Gastroesophageal sphincter (tissue), 3 donors: ENCODE measurements around the gene HS1BP3.

Experiments used
- EP300 ChIP-seq: sonication (generic); formaldehyde crosslinking; IDR thresholded peaks from one replicate; pipeline ENCODE4 v1.6.1; 2017; ENCODE audit warnings: antibody characterized with exemption, mild to moderate bottlenecking
- POLR2A ChIP-seq, 2 donors: fragments of 450-650 bp; IDR thresholded peaks; one replicate each; pipeline ENCODE4 v1.6.1; 2017; ENCODE audit warnings: antibody characterized with exemption in 2 of 2, mild to moderate bottlenecking in 2 of 2, moderate library complexity in 1 of 2
- TF ChIP-seq, protein P1 (sequence below), 4 experiments: fragments of 200-600 bp in 2 of 4; fragments of 450-650 bp in 2 of 4; sonication (generic) in 1 of 4; IDR thresholded peaks; one replicate each; pipeline ENCODE4 v1.5.1; 2017 to 2019; ENCODE audit warnings: antibody characterized with exemption in 4 of 4, mild to moderate bottlenecking in 2 of 4, moderate library complexity in 2 of 4

DNA sequence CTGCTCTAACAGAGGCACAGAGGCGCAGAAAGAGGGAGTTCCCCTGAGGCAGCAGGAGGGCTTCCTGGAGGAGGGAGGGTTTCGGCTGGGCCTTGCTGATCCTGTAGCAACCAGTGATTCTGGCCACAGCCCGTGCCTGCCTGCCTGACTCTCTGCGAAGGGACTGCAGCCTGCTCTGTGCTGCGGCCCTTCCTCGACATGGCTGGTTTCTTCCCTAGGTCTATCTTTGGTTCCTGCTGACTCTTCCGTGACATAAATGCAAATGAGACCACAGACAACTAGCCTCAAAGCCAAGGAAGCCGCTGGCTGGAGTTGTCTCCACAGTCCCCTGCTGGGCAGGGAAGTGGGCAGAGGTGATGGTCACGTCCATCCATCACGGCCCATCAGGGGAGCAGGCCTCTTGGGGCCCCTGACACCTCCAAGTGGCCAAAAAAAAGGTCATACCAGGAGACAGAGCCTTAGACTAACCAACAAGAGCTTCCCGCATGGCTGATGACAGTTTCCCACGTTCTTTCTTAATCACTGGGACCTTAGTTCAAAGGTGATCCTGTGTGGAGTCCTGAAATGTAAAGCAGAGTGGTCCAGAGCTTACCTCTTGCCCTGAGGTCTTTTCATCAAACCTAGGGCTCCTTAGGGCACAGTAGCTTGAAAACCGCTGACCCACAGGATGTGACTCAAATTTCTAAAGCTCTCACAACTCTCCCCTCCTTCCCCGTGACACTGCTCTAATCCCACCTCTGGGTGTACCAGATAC, 55.3 kb downstream of the HS1BP3 start:
- TF ChIP-seq, protein P1, sequence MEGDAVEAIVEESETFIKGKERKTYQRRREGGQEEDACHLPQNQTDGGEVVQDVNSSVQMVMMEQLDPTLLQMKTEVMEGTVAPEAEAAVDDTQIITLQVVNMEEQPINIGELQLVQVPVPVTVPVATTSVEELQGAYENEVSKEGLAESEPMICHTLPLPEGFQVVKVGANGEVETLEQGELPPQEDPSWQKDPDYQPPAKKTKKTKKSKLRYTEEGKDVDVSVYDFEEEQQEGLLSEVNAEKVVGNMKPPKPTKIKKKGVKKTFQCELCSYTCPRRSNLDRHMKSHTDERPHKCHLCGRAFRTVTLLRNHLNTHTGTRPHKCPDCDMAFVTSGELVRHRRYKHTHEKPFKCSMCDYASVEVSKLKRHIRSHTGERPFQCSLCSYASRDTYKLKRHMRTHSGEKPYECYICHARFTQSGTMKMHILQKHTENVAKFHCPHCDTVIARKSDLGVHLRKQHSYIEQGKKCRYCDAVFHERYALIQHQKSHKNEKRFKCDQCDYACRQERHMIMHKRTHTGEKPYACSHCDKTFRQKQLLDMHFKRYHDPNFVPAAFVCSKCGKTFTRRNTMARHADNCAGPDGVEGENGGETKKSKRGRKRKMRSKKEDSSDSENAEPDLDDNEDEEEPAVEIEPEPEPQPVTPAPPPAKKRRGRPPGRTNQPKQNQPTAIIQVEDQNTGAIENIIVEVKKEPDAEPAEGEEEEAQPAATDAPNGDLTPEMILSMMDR (IDR thresholded peaks at IDR 0.05), result no peak
- TF ChIP-seq POLR2A (IDR thresholded peaks at IDR 0.05) (no peak), EP300 (no peak)
